GM23248 (cell line): Measurements from ENCODE around the gene MAK.

Experiments used
- EZH2 ChIP-seq: fragments of 200-600 bp; sonication (generic); IDR thresholded peaks from 2 replicates; pipeline ENCODE4 v1.6.1; 2018; ENCODE audit warnings: antibody characterized with exemption, mild to moderate bottlenecking; ENCODE audit not compliant: insufficient read depth, poor library complexity, severe bottlenecking
- EZH2phosphoT487 ChIP-seq: fragments of 200-600 bp; sonication (generic); IDR thresholded peaks from 2 replicates; pipeline ENCODE4 v1.6.1; 2018; ENCODE audit warnings: antibody characterized with exemption, moderate library complexity, mild to moderate bottlenecking, low read depth; ENCODE audit not compliant: insufficient read depth

DNA sequence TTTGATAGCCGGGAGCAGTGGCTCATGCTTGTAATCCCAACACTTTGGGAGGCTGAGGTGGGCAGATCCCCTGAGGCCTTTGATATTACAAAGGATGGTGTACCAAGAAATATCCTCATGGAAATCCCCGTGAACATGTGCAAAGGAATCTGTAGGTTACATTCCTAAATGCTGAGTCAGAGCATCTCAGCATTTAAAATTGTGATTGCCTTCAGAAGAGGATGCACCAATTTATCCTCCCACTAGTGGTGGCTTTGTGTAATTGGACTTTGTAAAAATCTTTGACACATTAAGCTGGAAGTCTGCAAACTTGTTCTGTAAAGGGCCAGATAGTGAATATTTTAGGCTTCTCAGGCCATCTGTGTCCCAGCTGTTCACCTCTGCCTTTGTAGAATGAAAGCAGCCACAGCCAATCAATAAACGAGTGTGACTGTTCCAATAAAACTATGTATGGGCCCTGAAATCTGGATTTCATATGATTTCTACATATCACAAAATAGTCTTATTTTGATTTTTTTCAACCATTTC lies 79.0 kb downstream of the MAK start:
- TF ChIP-seq EZH2: no peak
- TF ChIP-seq EZH2phosphoT487: no peak
